Measurements from ENCODE around the gene MOK. TPM values are rescaled to one million over a fixed set of nuclear protein-coding genes. Genes with fewer than 3 reads are reported as not detected.

The MOK gene
- total RNA-seq, 4 donors from 2014 or later: 38.6 to 57.7 (median 45.2) TPM

GRCh38 chr14:102323102-102323501, 18.1 kb upstream of the MOK start:
- intact Hi-C loops (cut with DNase I): no loop called here
- Histone ChIP-seq H3K4me1 (peaks cover 11 to 19% of the 10 kb centered on the region in 2 donors), H3K4me3 (replicated peaks in 1 of 3) (no peak overlapping the region), H3K9me3 (no peaks in the 10 kb centered on the region), H3K27ac (no peak overlapping the region), H3K36me3 (peaks cover 4 to 11% of the 10 kb centered on the region in 2 donors), H3K27me3 (no peaks in the 10 kb centered on the region)
- 42 to 46% methylated on average over 8 of the region's 8 CpGs for WGBS, 2 donors
- peak in 5 of 6 experiments; percentile 21 to 69 (median 30) for TF ChIP-seq CTCF (IDR thresholded peaks at IDR 0.05)
- TF ChIP-seq POLR2A (IDR thresholded peaks at IDR 0.05): no peak
- peak; percentile 78 to 80 for DNase-seq

DNA sequence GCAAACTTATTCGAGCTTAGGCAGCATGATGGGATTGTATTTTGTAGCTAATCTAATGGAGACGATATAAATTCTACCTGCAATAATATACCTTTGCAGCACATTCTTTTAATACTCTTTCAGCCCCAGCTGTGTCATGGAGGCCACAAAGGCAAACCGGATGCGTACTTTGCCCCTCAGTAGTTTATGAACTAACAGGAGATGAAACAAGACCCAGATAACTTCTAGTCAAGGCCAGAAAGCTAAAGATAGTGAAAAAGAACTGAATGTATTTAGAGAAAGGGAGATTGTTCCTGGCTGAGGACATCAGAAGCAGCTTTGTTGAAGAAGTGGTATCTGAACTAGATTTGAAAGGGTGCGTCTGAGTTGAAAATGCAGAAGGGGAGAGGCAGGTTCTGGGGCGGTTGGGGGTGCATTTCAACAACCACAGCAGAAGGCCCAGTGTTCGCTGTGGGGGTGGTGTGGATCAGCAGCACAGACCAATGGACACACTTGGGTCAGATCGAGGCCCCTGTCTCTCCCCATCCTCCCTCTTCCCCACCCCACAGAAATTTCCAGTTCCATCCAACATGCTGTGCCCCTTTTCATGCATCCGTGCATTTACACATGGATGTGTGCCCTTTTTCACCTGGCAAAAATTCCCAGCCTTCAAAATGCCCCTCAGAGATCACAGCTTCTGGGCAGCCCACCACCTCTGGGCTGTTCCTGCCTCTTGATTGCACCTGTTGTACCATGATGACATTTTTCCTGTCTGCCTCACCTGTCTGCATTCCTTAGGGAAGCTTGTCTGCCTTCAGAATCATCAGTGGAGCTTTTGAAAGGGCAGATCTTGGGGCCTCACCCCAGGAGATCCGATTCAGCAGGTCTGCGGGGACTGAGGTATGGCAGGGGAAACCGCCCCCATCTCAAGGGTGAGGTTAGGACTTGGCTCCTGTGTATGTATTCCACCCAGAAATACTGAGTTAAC, 16.8 kb upstream of the MOK start:
- Histone ChIP-seq H3K27ac (no peak overlapping the region), H3K4me1 (peaks cover 11 to 25% of the 10 kb centered on the region in 2 donors)
- TF ChIP-seq POLR2A (IDR thresholded peaks at IDR 0.05) (no peak), CTCF (IDR thresholded peaks at IDR 0.05) (no peak)

DNA sequence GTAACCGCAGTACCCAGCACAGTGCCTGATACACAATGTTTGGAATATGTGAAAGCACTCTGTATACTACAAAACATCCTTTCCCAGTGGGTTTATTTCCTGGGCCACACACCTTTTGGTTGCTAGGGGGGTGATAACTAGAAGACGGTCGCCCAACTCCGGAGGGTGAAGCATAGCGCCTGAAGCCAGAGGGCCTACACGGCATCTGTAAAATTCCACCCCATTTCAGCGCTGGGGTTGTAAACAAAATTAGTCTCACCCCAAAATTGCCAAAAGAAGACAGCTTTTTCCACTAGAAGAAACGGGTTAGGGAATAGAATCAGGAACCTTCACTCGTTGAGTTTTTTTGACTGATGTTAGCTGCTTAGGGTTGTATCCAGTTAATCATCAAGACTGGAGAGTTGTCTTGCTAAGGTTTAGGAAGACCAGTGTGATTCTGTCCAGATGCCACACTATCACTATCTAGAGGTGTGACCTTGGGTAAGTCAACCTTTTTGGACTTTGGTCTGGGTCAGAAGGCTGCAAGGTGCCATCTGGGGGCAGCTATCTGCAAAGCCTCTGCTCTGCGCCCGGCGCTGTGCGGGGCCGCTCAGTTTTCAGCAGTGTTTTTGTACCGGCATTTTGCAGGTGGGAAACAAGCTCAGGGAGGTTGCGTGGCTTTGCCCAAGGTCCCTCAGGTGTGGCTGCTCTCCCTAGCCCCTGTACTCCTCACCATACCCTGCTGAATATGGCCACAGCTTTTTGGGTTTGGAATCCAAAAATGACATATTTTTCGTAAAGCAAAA, 15.9 kb upstream of the MOK start:
- H3K27me3 ChIP-seq: no peaks in the 10 kb centered on the region
- WGBS, 2 donors: 92 to 93% methylated on average over 17 of the region's 17 CpGs
- H3K4me3 ChIP-seq (replicated peaks in 1 of 3): no peak overlapping the region
- intact Hi-C loops (cut with DNase I): no loop called here
- TF ChIP-seq POLR2A (IDR thresholded peaks at IDR 0.05) (no peak), CTCF (IDR thresholded peaks at IDR 0.05) (no peak)
- no peak for DNase-seq
- no peaks in the 10 kb centered on the region for H3K9me3 ChIP-seq
- H3K36me3 ChIP-seq: peaks cover under 1 to 4% of the 10 kb centered on the region in 2 donors
- peaks cover 14 to 30% of the 10 kb centered on the region in 2 donors for H3K4me1 ChIP-seq
- H3K27ac ChIP-seq: peak overlapping the region in 2 of 3 donors; percentile 91 to 95

More for the DNA sequence above, 16.8 kb upstream of the MOK start:
- H3K27me3 ChIP-seq: no peaks in the 10 kb centered on the region
- DNase-seq: no peak
- 88 to 93% methylated on average over 11 to 12 of the region's 12 CpGs for WGBS, 2 donors
- intact Hi-C loops (cut with DNase I): no loop called here
- H3K9me3 ChIP-seq: no peaks in the 10 kb centered on the region
- no peak overlapping the region for H3K4me3 ChIP-seq (replicated peaks in 1 of 3)
- H3K36me3 ChIP-seq: peaks cover 4 to 11% of the 10 kb centered on the region in 2 donors

GRCh38 chr14:102320033-102320660, 15.2 kb upstream of the MOK start:
- 12 to 15% methylated on average over 11 to 14 of the region's 30 CpGs for WGBS, 2 donors
- H3K4me3 ChIP-seq (replicated peaks in 1 of 3): peak overlapping the region in 2 of 3 donors; percentile 1 to 69
- intact Hi-C loops (cut with DNase I): no loop called here
- no peaks in the 10 kb centered on the region for H3K36me3 ChIP-seq
- DNase-seq: peak; percentile 55 to 59
- no peak for TF ChIP-seq CTCF (IDR thresholded peaks at IDR 0.05)
- TF ChIP-seq POLR2A (IDR thresholded peaks at IDR 0.05): no peak
- H3K27ac ChIP-seq: peak overlapping the region; percentile 66 to 95 (median 91)
- no peaks in the 10 kb centered on the region for H3K9me3 ChIP-seq
- H3K27me3 ChIP-seq: no peaks in the 10 kb centered on the region
- H3K4me1 ChIP-seq: peaks cover 15 to 30% of the 10 kb centered on the region in 2 donors
